Panc1 (cell line): ENCODE results near the gene RPAP2. TPM values are rescaled to one million over a fixed set of nuclear protein-coding genes. Genes with fewer than 3 reads are reported as not detected.
"Not testable (repeated sequence)": the region's sequence is repeated elsewhere in the genome, so short reads cannot be mapped to it uniquely, and the experiment has no call there.

Experiments used
- ATAC-seq: fragments of 200-7000 bp; cut with Tn5 transposase; 2 replicates; pipeline ENCODE4 v1.9.1; 2020; ENCODE audit warnings: mild to moderate bottlenecking, moderate library complexity
- BruUV-seq: library from RNA; stranded (reverse); fragments of 400-500 nt; replicated peaks from 2 replicates; lab custom pipeline; 2021; lab: Mats Ljungman, UMichigan
- CTCF ChIA-PET: fragments of 300-600 bp; sonication (Branson Sonifier 250); formaldehyde crosslinking; loops from one replicate; lab custom pipeline; 2022; ENCODE audit warnings: antibody characterized with exemption; lab: Charles Lee
- POLR2A ChIA-PET: fragments of 300-600 bp; sonication (Branson Sonifier 250); formaldehyde crosslinking; loops from one replicate; lab custom pipeline; 2022; ENCODE audit warnings: antibody characterized with exemption; lab: Charles Lee
- DNase-seq: peaks from one replicate; pipeline ENCODE4 v3.0.0-alpha.2; 2010; ENCODE audit warnings: low read depth, low spot score
- H3K27ac ChIP-seq: 2 replicates; pipeline ENCODE4 v1.5.1; 2011; ENCODE audit warnings: mild to moderate bottlenecking, low read length, inconsistent platforms
- H3K27me3 ChIP-seq: fragments of 200-500 bp; sonication (Bioruptor generic); 2 replicates; pipeline ENCODE4 v1.6.0; 2014; ENCODE audit warnings: low read length, inconsistent platforms; ENCODE audit not compliant: control insufficient read depth, insufficient read depth
- H3K36me3 ChIP-seq: fragments of 200-500 bp; sonication (Bioruptor generic); 2 replicates; pipeline ENCODE4 v1.5.1; 2014; ENCODE audit warnings: inconsistent platforms, mild to moderate bottlenecking, low read length, moderate library complexity; ENCODE audit not compliant: control insufficient read depth, insufficient read depth
- H3K4me1 ChIP-seq: 2 replicates; pipeline ENCODE4 v1.5.1; 2011; ENCODE audit warnings: inconsistent platforms, mild to moderate bottlenecking, low read length, moderate library complexity; ENCODE audit not compliant: control insufficient read depth, insufficient read depth
- H3K4me3 ChIP-seq, 2 experiments: 2 replicates each; pipeline ENCODE4 v1.5.1; 2011 to 2012; ENCODE audit warnings: low read depth in 2 of 2, low read length in 2 of 2, mild to moderate bottlenecking in 2 of 2, inconsistent platforms in 1 of 2, moderate library complexity in 1 of 2
- H3K9me3 ChIP-seq: fragments of 200-500 bp; sonication (Bioruptor generic); 2 replicates; pipeline ENCODE4 v1.5.1; 2014; ENCODE audit warnings: low read depth, mild to moderate bottlenecking, inconsistent platforms, low read length, moderate library complexity; ENCODE audit not compliant: control insufficient read depth, insufficient read depth
- CTCF ChIP-seq: fragments of 450-650 bp; IDR thresholded peaks from 2 replicates; pipeline ENCODE4 v1.5.1; 2017; ENCODE audit warnings: mild to moderate bottlenecking
- POLR2AphosphoS5 ChIP-seq: IDR thresholded peaks from 2 replicates; pipeline ENCODE4 v1.6.1; 2012; ENCODE audit warnings: mild to moderate bottlenecking, low read depth, low read length, moderate library complexity
- REST ChIP-seq, 2 experiments: IDR thresholded peaks; 2 replicates each; pipeline ENCODE4 v1.6.1; 2011 to 2012; ENCODE audit warnings: low read depth in 2 of 2, control low read depth in 1 of 2, low read length in 1 of 2, mild to moderate bottlenecking in 1 of 2, moderate library complexity in 1 of 2; ENCODE audit not compliant: insufficient read depth in 1 of 2
- SIN3A ChIP-seq: IDR thresholded peaks from 2 replicates; pipeline ENCODE4 v1.6.1; 2012; ENCODE audit warnings: low read depth, mild to moderate bottlenecking, low read length, moderate library complexity, borderline replicate concordance; ENCODE audit not compliant: insufficient read depth
- TCF7L2 ChIP-seq: IDR thresholded peaks from 2 replicates; pipeline ENCODE4 v1.6.1; 2011; ENCODE audit warnings: mild to moderate bottlenecking, low read depth, low read length, inconsistent platforms
- in situ Hi-C: cut with HindIII; loops from 2 replicates; pipeline ENCODE4 v1.10.0; 2016; ENCODE audit warnings: low sequenced_read_pairs, low pct_unique_long_range_greater_than_20kb
- intact Hi-C: fragments of 100-400 bp; cut with micrococcal nuclease; formaldehyde crosslinking; loops from one replicate; pipeline ENCODE4 v1.10.0; 2022; ENCODE audit not compliant: unreplicated experiment
- total RNA-seq: library from RNA; stranded (reverse); gene quantifications from one replicate; pipeline ENCODE4 v1.2.1, GENCODE V29; 2021; ENCODE audit not compliant: unreplicated experiment

RPAP2 gene
- total RNA-seq, 1 experiment from 2014 or later: 16.3 TPM

DNA sequence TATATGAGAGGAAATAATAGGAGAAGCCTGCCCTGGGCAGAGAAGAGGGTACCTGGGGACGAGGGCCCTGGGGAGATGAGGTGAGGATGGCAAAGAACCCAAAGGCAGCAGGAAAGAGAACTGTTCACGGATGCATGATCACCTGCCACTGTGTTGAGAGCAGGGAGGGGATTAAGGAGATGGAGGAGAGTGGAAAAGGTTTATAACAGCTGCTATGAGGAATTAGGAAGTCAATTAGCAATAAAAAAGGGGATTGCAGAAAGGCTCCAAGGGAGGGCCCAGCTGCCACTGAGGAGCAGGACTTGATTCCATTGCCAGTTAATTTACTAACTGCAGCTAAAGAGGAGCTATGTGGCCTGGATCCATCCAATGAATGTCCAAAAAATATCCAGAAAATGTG is 126.8 kb downstream of the RPAP2 start:
- Histone ChIP-seq H3K4me1 (no peaks in the 10 kb centered on the region), H3K9me3 (no peaks in the 10 kb centered on the region), H3K27me3 (no peaks in the 10 kb centered on the region), H3K4me3 (no peak overlapping the region), H3K27ac (no peak overlapping the region), H3K36me3 (no peaks in the 10 kb centered on the region)
- DNase-seq (no peak), ATAC-seq (no peak)
- no peak for TF ChIP-seq REST (IDR thresholded peaks at IDR 0.05; ENCODE audit: insufficient read depth in 1 of 2, low read depth in 2 of 2, low read length in 1 of 2)
- TF ChIP-seq TCF7L2: no peak
- no peak for TF ChIP-seq SIN3A
- TF ChIP-seq CTCF: no peak
- TF ChIP-seq POLR2AphosphoS5: no peak
- BruUV-seq: no TSS peak
- CTCF ChIA-PET: no interaction called here
- intact Hi-C loops (no loop called here), in situ Hi-C loops (no loop called here)
- POLR2A ChIA-PET: no interaction called here

GRCh38 chr1:92430030-92430429 is 131.2 kb downstream of the RPAP2 start:
- no peaks in the 10 kb centered on the region for H3K27me3 ChIP-seq
- no peaks in the 10 kb centered on the region for H3K9me3 ChIP-seq
- no peak overlapping the region for H3K27ac ChIP-seq
- in situ Hi-C loops: no loop called here
- no peaks in the 10 kb centered on the region for H3K36me3 ChIP-seq
- DNase-seq (no peak), ATAC-seq (no peak)
- H3K4me3 ChIP-seq: no peak overlapping the region
- ChIA-PET POLR2A (no interaction called here), CTCF (no interaction called here)
- TF ChIP-seq CTCF: no peak
- TF ChIP-seq TCF7L2: no peak
- no peak for TF ChIP-seq POLR2AphosphoS5
- TF ChIP-seq SIN3A: no peak
- no peak for TF ChIP-seq REST (IDR thresholded peaks at IDR 0.05; ENCODE audit: insufficient read depth in 1 of 2, low read depth in 2 of 2, low read length in 1 of 2)
- BruUV-seq: no TSS peak
- intact Hi-C loops: no loop called here
- H3K4me1 ChIP-seq: no peaks in the 10 kb centered on the region

DNA sequence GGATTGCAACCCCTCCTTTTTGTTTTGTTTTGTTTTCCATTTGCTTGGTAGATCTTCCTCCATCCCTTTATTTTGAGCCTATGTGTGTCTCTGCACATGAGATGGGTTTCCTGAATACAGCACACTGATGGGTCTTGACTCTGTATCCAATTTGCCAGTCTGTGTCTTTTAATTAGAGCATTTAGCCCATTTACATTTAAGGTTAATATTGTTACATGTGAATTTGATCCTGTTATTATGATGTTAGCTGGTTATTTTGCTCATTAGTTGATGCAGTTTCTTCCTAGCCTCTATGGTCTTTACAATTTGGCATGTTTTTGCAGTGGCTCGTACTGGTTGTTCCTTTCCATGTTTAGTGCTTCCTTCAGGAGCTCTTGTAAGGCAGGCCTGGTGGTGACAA is 135.7 kb downstream of the RPAP2 start:
- H3K9me3 ChIP-seq, H3K27ac ChIP-seq, H3K27me3 ChIP-seq, H3K36me3 ChIP-seq, BruUV-seq, CTCF ChIA-PET, POLR2A ChIA-PET, ATAC-seq, in situ Hi-C loops, H3K4me1 ChIP-seq, DNase-seq, H3K4me3 ChIP-seq, intact Hi-C loops: not testable (repeated sequence)
